Trophoblast cell (in vitro differentiated cells and primary cell): ENCODE results near the gene TGIF2.

Source experiments
- DNase-seq, 2 donors: peaks; one replicate each; pipeline ENCODE4 v3.0.0-alpha.2; 2016
- H2AFZ ChIP-seq: 2 replicates; pipeline ENCODE4 v1.6.1; 2013; ENCODE audit warnings: low read length, moderate library complexity, mild to moderate bottlenecking; ENCODE audit not compliant: insufficient read depth, poor library complexity
- H2AK5ac ChIP-seq: 2 replicates; pipeline ENCODE4 v1.6.1; 2013; ENCODE audit warnings: mild to moderate bottlenecking, low read length
- H2BK120ac ChIP-seq: 2 replicates; pipeline ENCODE4 v1.6.1; 2013; ENCODE audit warnings: low read length, mild to moderate bottlenecking, moderate library complexity; ENCODE audit not compliant: insufficient read depth, poor library complexity
- H2BK12ac ChIP-seq: 2 replicates; pipeline ENCODE4 v1.6.1; 2013; ENCODE audit warnings: mild to moderate bottlenecking, low read length, moderate library complexity
- H2BK5ac ChIP-seq: 2 replicates; pipeline ENCODE4 v1.6.1; 2013; ENCODE audit warnings: low read length, low read depth, moderate library complexity, mild to moderate bottlenecking; ENCODE audit not compliant: poor library complexity
- H3K14ac ChIP-seq: 2 replicates; pipeline ENCODE4 v1.6.1; 2013; ENCODE audit warnings: mild to moderate bottlenecking, low read length
- H3K18ac ChIP-seq: 2 replicates; pipeline ENCODE4 v1.6.1; 2013; ENCODE audit warnings: mild to moderate bottlenecking, low read length
- H3K23ac ChIP-seq: 2 replicates; pipeline ENCODE4 v1.6.1; 2013; ENCODE audit warnings: low read length
- H3K27ac ChIP-seq: 2 replicates; pipeline ENCODE4 v1.5.1; 2013; ENCODE audit warnings: low read depth, mild to moderate bottlenecking, inconsistent platforms, low read length, moderate library complexity
- H3K27me3 ChIP-seq: 2 replicates; pipeline ENCODE4 v1.6.1; 2013; ENCODE audit warnings: inconsistent platforms, mild to moderate bottlenecking, low read length, moderate library complexity; ENCODE audit not compliant: insufficient read depth
- H3K36me3 ChIP-seq, 2 experiments: 1 replicate in 1 of 2; 2 replicates in 1 of 2; pipeline ENCODE4 v1.6.1; 2013; ENCODE audit warnings: low read length in 2 of 2, mild to moderate bottlenecking in 2 of 2, moderate library complexity in 1 of 2; ENCODE audit not compliant: insufficient read depth in 2 of 2, control insufficient read depth in 1 of 2
- H3K4ac ChIP-seq: 2 replicates; pipeline ENCODE4 v1.6.1; 2013; ENCODE audit warnings: low read depth, mild to moderate bottlenecking, low read length, moderate library complexity
- H3K4me1 ChIP-seq, 2 experiments: 1 replicate in 1 of 2; 2 replicates in 1 of 2; pipeline ENCODE4 v1.6.1; 2013; ENCODE audit warnings: low read length in 2 of 2, mild to moderate bottlenecking in 2 of 2, moderate library complexity in 1 of 2; ENCODE audit not compliant: insufficient read depth in 2 of 2, control insufficient read depth in 1 of 2
- H3K4me2 ChIP-seq: 2 replicates; pipeline ENCODE4 v1.6.1; 2013; ENCODE audit warnings: inconsistent platforms, mild to moderate bottlenecking, low read length, moderate library complexity
- H3K4me3 ChIP-seq: 2 replicates; pipeline ENCODE4 v1.5.1; 2013; ENCODE audit warnings: mild to moderate bottlenecking, low read depth, low read length, inconsistent platforms
- H3K79me1 ChIP-seq: one replicate; pipeline ENCODE4 v1.6.1; 2013; ENCODE audit warnings: low read length
- H3K79me2 ChIP-seq: 2 replicates; pipeline ENCODE4 v1.6.1; 2013; ENCODE audit warnings: low read length, mild to moderate bottlenecking; ENCODE audit not compliant: control insufficient read depth, insufficient read depth, poor library complexity
- H3K9ac ChIP-seq: 2 replicates; pipeline ENCODE4 v1.6.1; 2013; ENCODE audit warnings: mild to moderate bottlenecking, low read length
- H3K9me3 ChIP-seq: 2 replicates; pipeline ENCODE4 v1.6.1; 2013; ENCODE audit warnings: low read depth, mild to moderate bottlenecking, control low read depth, inconsistent platforms, low read length; ENCODE audit not compliant: insufficient read depth
- H4K12ac ChIP-seq: 2 replicates; pipeline ENCODE4 v1.6.1; 2013; ENCODE audit warnings: low read depth, mild to moderate bottlenecking, low read length, moderate library complexity
- H4K8ac ChIP-seq: 2 replicates; pipeline ENCODE4 v1.6.1; 2013; ENCODE audit warnings: low read depth, mild to moderate bottlenecking, low read length, moderate library complexity
- H4K91ac ChIP-seq: one replicate; pipeline ENCODE4 v1.6.1; 2013; ENCODE audit warnings: low read depth, mild to moderate bottlenecking, low read length, moderate library complexity
- WGBS: extraction: QIAGEN DNeasy Blood & Tissue Kit; methylation state at CpG from one replicate; pipeline ENCODE4 v1.1.7; 2013; ENCODE audit warnings: missing lambda C conversion rate; ENCODE audit not compliant: insufficient read length, insufficient coverage; ENCODE audit errors: extremely low coverage; 5-methylcytosine and 5-hydroxymethylcytosine counted together

Gene TGIF2

DNA sequence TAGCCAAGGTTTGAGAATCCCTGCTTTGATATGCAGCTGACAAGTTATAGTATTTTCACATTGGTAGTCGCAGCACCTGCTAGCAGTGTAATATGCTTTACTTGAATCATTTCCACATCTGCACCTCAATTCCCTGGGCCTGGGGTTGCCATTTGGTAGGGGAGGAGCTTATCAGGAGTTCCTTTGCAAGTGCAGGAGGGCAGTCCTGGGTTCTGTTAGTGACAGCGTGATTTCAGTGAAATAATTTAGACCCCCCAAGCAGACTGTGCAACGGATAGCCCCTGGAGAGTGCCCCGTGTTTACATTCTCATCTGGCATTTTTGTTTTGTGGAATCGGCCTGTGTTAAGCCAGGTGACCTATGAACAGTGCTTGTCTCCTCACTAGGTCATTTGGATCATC, 38.2 kb downstream of the TGIF2 start:
- H3K4ac ChIP-seq, result no peak overlapping the region
- H4K91ac ChIP-seq, result no peak overlapping the region
- peaks cover 54 to 65% of the 10 kb centered on the region in 2 experiments for H3K36me3 ChIP-seq
- H3K79me1 ChIP-seq, result peaks cover under 1% of the 10 kb centered on the region
- H3K4me1 ChIP-seq, result peaks cover 2 to 5% of the 10 kb centered on the region in 2 experiments
- no peak overlapping the region for H3K18ac ChIP-seq
- H3K27ac ChIP-seq, result no peak overlapping the region
- no peak overlapping the region for H3K9ac ChIP-seq
- no peak overlapping the region for H2AK5ac ChIP-seq
- no peak for DNase-seq
- H2AFZ ChIP-seq, result no peak overlapping the region
- no peak overlapping the region for H3K4me3 ChIP-seq
- peaks cover 3% of the 10 kb centered on the region for H3K79me2 ChIP-seq
- no peak overlapping the region for H3K14ac ChIP-seq
- H2BK5ac ChIP-seq, result no peak overlapping the region
- no peak overlapping the region for H4K8ac ChIP-seq
- WGBS, result no CpG with 5 or more reads among the region's 5 CpGs
- no peaks in the 10 kb centered on the region for H3K27me3 ChIP-seq
- no peak overlapping the region for H3K23ac ChIP-seq
- no peak overlapping the region for H2BK12ac ChIP-seq
- H2BK120ac ChIP-seq, result no peak overlapping the region
- H3K9me3 ChIP-seq, result peaks cover 2% of the 10 kb centered on the region
- no peak overlapping the region for H3K4me2 ChIP-seq
- H4K12ac ChIP-seq, result no peak overlapping the region

DNA sequence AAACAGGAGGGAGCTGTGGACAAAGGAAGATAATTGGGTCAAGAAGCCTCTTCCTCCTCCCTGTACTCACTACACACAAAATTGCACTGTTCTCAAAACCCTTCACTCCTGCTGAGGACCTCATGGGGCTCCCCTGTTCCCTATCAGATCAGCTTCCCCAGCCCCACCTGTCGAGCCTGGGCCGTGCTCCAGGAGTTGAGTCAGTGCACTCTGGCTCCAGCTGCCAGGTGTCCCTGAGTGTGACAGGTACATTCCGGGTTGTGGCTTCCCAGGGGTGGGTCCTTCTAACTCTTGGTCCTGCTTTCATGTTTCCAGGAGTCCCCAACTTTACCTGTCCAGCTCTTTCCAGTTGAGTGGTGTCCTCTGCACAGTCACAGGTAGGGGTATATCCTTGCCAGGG, 40.6 kb downstream of the TGIF2 start:
- DNase-seq, result no peak
- Histone ChIP-seq H3K27me3 (no peaks in the 10 kb centered on the region), H3K18ac (no peak overlapping the region), H3K4me2 (no peak overlapping the region), H2BK120ac (no peak overlapping the region), H3K36me3 (peaks cover 47 to 55% of the 10 kb centered on the region in 2 experiments), H3K4me3 (no peak overlapping the region), H3K9me3 (peaks cover 2% of the 10 kb centered on the region), H3K27ac (no peak overlapping the region), H2BK5ac (no peak overlapping the region), H3K4ac (no peak overlapping the region), H2BK12ac (no peak overlapping the region), H3K79me1 (no peaks in the 10 kb centered on the region), H3K9ac (no peak overlapping the region), H3K14ac (no peak overlapping the region), H2AFZ (no peak overlapping the region), H4K8ac (no peak overlapping the region), H2AK5ac (no peak overlapping the region), H4K91ac (no peak overlapping the region), H3K4me1 (no peaks in the 10 kb centered on the region), H3K79me2 (no peaks in the 10 kb centered on the region), H4K12ac (no peak overlapping the region), H3K23ac (no peak overlapping the region)
- WGBS, result no CpG with 5 or more reads among the region's 3 CpGs

DNA sequence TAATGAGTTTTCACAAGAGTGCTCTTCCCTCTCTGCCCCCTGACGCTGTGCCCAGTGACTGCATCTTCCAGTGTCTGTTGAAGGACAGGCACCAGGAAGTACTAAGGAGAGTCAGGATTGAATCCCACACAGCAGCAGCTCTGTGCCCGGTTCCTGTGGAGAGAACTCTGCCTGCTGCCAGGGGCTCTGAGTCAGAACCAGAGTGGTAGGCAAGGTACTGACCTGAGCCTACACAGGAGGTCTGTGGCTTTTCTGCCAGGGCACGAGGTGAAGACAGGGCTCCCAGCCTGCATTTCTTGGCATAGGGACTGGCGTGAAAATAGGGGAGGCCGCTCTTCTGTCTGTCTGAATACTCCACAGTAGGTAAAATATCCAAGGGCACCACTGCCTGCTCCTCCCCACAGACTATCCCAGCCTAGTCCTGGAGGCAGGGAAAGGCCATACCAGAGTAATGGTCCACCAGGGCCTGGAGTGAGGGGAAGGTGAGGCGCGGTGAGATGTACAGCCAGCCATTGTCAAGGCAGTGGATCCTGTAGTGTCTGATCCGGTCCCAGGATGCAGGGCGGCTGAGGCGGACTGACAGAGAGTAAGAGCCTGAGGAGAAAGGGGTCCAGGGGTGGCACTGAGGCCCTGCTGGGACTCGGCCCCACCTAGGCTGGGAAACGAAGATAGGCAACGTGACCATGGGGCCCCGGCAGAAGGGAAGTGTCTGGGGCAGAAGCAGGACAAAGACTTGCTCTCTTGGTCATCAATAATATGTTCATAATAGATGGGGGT, 41.6 kb downstream of the TGIF2 start:
- no peak overlapping the region for H4K8ac ChIP-seq
- H3K79me1 ChIP-seq, result no peaks in the 10 kb centered on the region
- no peak overlapping the region for H3K4me3 ChIP-seq
- H3K18ac ChIP-seq, result no peak overlapping the region
- no peak overlapping the region for H4K12ac ChIP-seq
- H3K14ac ChIP-seq, result no peak overlapping the region
- no peak overlapping the region for H4K91ac ChIP-seq
- H2AK5ac ChIP-seq, result no peak overlapping the region
- no peak overlapping the region for H2BK120ac ChIP-seq
- no peak overlapping the region for H3K4me2 ChIP-seq
- WGBS, result no CpG with 5 or more reads among the region's 14 CpGs
- no peaks in the 10 kb centered on the region for H3K4me1 ChIP-seq
- no peak overlapping the region for H3K27ac ChIP-seq
- H2BK5ac ChIP-seq, result no peak overlapping the region
- H3K9ac ChIP-seq, result no peak overlapping the region
- H3K36me3 ChIP-seq, result peaks cover 37 to 45% of the 10 kb centered on the region in 2 experiments
- no peaks in the 10 kb centered on the region for H3K79me2 ChIP-seq
- no peak overlapping the region for H3K4ac ChIP-seq
- H3K27me3 ChIP-seq, result no peaks in the 10 kb centered on the region
- H3K23ac ChIP-seq, result no peak overlapping the region
- H2AFZ ChIP-seq, result no peak overlapping the region
- no peaks in the 10 kb centered on the region for H3K9me3 ChIP-seq
- no peak for DNase-seq
- H2BK12ac ChIP-seq, result no peak overlapping the region

DNA sequence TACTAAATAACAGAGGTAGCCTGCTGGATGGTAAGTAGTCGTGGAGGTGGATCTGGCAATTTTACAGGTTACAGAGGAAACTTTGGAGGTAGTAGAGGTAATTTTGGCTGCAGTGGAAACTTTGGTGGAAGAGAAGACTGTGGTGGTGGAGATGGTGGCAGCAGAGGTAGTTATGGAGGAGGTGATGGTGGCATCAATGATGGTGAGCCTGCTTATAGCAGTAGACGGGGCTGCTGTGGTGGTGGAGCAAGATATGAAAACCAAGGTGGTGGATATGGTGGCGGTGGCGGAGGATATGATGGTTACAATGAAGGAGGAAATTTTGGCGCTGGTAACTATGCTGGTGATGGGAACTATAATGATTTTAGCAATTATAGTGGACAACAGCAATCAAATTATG, 47.5 kb downstream of the TGIF2 start:
- Histone ChIP-seq H3K79me1 (no peaks in the 10 kb centered on the region), H2BK5ac (no peak overlapping the region), H3K27ac (no peak overlapping the region), H3K14ac (no peak overlapping the region), H3K79me2 (no peaks in the 10 kb centered on the region), H3K36me3 (no peaks in the 10 kb centered on the region), H3K4me3 (no peak overlapping the region), H3K9ac (no peak overlapping the region), H2BK12ac (no peak overlapping the region), H4K91ac (no peak overlapping the region), H3K27me3 (no peaks in the 10 kb centered on the region), H3K4me2 (no peak overlapping the region), H2AK5ac (no peak overlapping the region), H3K4ac (no peak overlapping the region), H2AFZ (no peak overlapping the region), H2BK120ac (no peak overlapping the region), H3K9me3 (no peaks in the 10 kb centered on the region), H3K18ac (no peak overlapping the region), H3K23ac (no peak overlapping the region), H3K4me1 (no peaks in the 10 kb centered on the region), H4K8ac (no peak overlapping the region), H4K12ac (no peak overlapping the region)
- no CpG with 5 or more reads among the region's 5 CpGs for WGBS
- no peak for DNase-seq
